PC-3 (cell line): Measurements from ENCODE around the gene DMD. TPM values are rescaled to one million over a fixed set of nuclear protein-coding genes. Genes with fewer than 3 reads are reported as not detected.

ENCODE experiments used
- ATAC-seq: fragments of 200-7000 bp; cut with Tn5 transposase; 2 replicates; pipeline ENCODE4 v1.9.1; 2020; ENCODE audit warnings: mild to moderate bottlenecking, moderate library complexity
- BruUV-seq: library from RNA; stranded (reverse); fragments of 400-500 nt; replicated peaks from 2 replicates; lab custom pipeline; 2021; lab: Mats Ljungman, UMichigan
- CTCF ChIA-PET: fragments of 300-600 bp; sonication (Branson Sonifier 250); formaldehyde crosslinking; loops from one replicate; lab custom pipeline; 2022; ENCODE audit warnings: antibody characterized with exemption; lab: Charles Lee
- POLR2A ChIA-PET: fragments of 300-600 bp; sonication (Branson Sonifier 250); formaldehyde crosslinking; loops from one replicate; lab custom pipeline; 2022; ENCODE audit warnings: antibody characterized with exemption; ENCODE audit not compliant: unreplicated experiment; lab: Charles Lee
- DNase-seq: peaks from one replicate; pipeline ENCODE4 v3.0.0-alpha.2; 2015
- H2AFZ ChIP-seq: fragments of 300-600 bp; sonication (generic); 2 replicates; pipeline ENCODE4 v1.6.0; 2016; ENCODE audit warnings: antibody characterized with exemption, low read length
- H3F3A ChIP-seq: fragments of 300-600 bp; sonication (generic); one replicate; pipeline ENCODE4 v1.6.0; 2017; ENCODE audit warnings: antibody characterized with exemption, low read length, control low read depth, mild to moderate bottlenecking; ENCODE audit not compliant: unreplicated experiment
- H3K27ac ChIP-seq: fragments of 300-600 bp; sonication (generic); 2 replicates; pipeline ENCODE4 v1.5.1; 2016; ENCODE audit warnings: mild to moderate bottlenecking, low read length
- H3K27me3 ChIP-seq: fragments of 300-600 bp; sonication (generic); 2 replicates; pipeline ENCODE4 v1.6.1; 2016; ENCODE audit warnings: low read length, mixed read lengths
- H3K36me3 ChIP-seq: fragments of 300-600 bp; sonication (generic); 2 replicates; pipeline ENCODE4 v1.6.1; 2016; ENCODE audit warnings: low read depth, mixed run types, low read length, mixed read lengths
- H3K4me1 ChIP-seq: fragments of 300-600 bp; sonication (generic); 2 replicates; pipeline ENCODE4 v1.5.1; 2016; ENCODE audit warnings: low read length; ENCODE audit not compliant: insufficient read depth
- H3K4me2 ChIP-seq: fragments of 300-600 bp; sonication (generic); 2 replicates; pipeline ENCODE4 v1.6.0; 2016; ENCODE audit warnings: low read length
- H3K4me3 ChIP-seq: fragments of 300-600 bp; sonication (generic); 2 replicates; pipeline ENCODE4 v1.5.1; 2016; ENCODE audit warnings: mild to moderate bottlenecking, low read length, mixed read lengths
- H3K79me2 ChIP-seq: fragments of 300-600 bp; sonication (generic); 2 replicates; pipeline ENCODE4 v1.6.1; 2017; ENCODE audit warnings: low read length, mixed read lengths
- H3K9ac ChIP-seq: fragments of 300-600 bp; sonication (generic); 2 replicates; pipeline ENCODE4 v1.6.0; 2016; ENCODE audit warnings: mild to moderate bottlenecking, low read length
- H3K9me2 ChIP-seq: fragments of 300-600 bp; sonication (generic); replicated peaks from 2 replicates; pipeline ENCODE4 v1.6.1; 2016; ENCODE audit warnings: mixed run types, low read length, mixed read lengths
- H3K9me3 ChIP-seq: fragments of 300-600 bp; sonication (generic); 2 replicates; pipeline ENCODE4 v1.6.1; 2016; ENCODE audit warnings: low read length, mixed read lengths
- H4K20me1 ChIP-seq: fragments of 300-600 bp; sonication (generic); 2 replicates; pipeline ENCODE4 v1.6.1; 2016; ENCODE audit warnings: low read length, mixed read lengths
- EZH2 ChIP-seq: fragments of 300-600 bp; sonication (generic); IDR thresholded peaks from one replicate; pipeline ENCODE4 v1.6.1; 2017; ENCODE audit warnings: antibody characterized with exemption, mild to moderate bottlenecking, low read length; ENCODE audit not compliant: unreplicated experiment
- EZH2phosphoT487 ChIP-seq: fragments of 300-600 bp; sonication (generic); IDR thresholded peaks from 2 replicates; pipeline ENCODE4 v1.6.1; 2018; ENCODE audit warnings: mild to moderate bottlenecking, antibody characterized with exemption, low read length, borderline replicate concordance
- intact Hi-C: fragments of 100-400 bp; cut with micrococcal nuclease; formaldehyde crosslinking; loops from 2 replicates; pipeline ENCODE4 v1.9.0; 2023
- total RNA-seq: library from RNA; depleted of rRNA; stranded (reverse); fragments of >200 nt; gene quantifications from 2 replicates; pipeline ENCODE4 v1.2.3, GENCODE V29; 2014
- TF ChIP-seq, protein P1 (sequence below): fragments of 300-600 bp; sonication (generic); conservative IDR thresholded peaks from 2 replicates; pipeline ENCODE4 v1.5.1; 2017; ENCODE audit warnings: antibody characterized with exemption, low read depth, mild to moderate bottlenecking, low read length

The DMD gene
- total RNA-seq, 1 experiment from 2014 or later = not detected

DNA sequence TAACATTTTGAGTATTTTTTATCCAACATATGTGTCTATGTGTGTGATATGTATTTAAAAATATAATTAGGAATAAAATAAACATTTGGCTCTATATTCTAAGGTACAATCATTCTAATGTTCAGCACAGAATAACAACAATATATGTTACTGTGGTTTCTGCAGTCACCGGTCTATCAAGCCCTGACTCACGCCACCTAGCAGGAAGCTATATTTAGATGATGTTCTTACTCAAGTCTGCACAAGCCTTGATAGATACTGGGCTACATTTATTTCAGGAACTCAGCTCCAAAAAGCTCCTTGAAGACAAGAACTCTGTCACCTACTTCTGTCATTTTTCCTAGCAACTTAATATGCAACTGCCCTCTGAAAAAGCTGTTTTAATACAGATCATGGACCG, 1987.5 kb downstream of the DMD start:
- H3K79me2 ChIP-seq = no peaks in the 10 kb centered on the region
- H3K4me3 ChIP-seq = no peak overlapping the region
- no peak overlapping the region for H3K4me2 ChIP-seq
- no peak for DNase-seq
- ChIA-PET CTCF (no interaction called here), POLR2A (no interaction called here)
- no peaks in the 10 kb centered on the region for H3K9me2 ChIP-seq
- no peak overlapping the region for H3K27ac ChIP-seq
- H3K9ac ChIP-seq = no peak overlapping the region
- no peak overlapping the region for H2AFZ ChIP-seq
- intact Hi-C loops = no loop called here
- no peaks in the 10 kb centered on the region for H3K36me3 ChIP-seq
- H4K20me1 ChIP-seq = no peaks in the 10 kb centered on the region
- TF ChIP-seq EZH2 = no peak
- TF ChIP-seq, protein P1, sequence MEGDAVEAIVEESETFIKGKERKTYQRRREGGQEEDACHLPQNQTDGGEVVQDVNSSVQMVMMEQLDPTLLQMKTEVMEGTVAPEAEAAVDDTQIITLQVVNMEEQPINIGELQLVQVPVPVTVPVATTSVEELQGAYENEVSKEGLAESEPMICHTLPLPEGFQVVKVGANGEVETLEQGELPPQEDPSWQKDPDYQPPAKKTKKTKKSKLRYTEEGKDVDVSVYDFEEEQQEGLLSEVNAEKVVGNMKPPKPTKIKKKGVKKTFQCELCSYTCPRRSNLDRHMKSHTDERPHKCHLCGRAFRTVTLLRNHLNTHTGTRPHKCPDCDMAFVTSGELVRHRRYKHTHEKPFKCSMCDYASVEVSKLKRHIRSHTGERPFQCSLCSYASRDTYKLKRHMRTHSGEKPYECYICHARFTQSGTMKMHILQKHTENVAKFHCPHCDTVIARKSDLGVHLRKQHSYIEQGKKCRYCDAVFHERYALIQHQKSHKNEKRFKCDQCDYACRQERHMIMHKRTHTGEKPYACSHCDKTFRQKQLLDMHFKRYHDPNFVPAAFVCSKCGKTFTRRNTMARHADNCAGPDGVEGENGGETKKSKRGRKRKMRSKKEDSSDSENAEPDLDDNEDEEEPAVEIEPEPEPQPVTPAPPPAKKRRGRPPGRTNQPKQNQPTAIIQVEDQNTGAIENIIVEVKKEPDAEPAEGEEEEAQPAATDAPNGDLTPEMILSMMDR = no peak
- no peak for TF ChIP-seq EZH2phosphoT487
- ATAC-seq = no peak
- H3K27me3 ChIP-seq = no peaks in the 10 kb centered on the region
- no peaks in the 10 kb centered on the region for H3F3A ChIP-seq
- no TSS peak for BruUV-seq
- no peaks in the 10 kb centered on the region for H3K4me1 ChIP-seq
- no peaks in the 10 kb centered on the region for H3K9me3 ChIP-seq

DNA sequence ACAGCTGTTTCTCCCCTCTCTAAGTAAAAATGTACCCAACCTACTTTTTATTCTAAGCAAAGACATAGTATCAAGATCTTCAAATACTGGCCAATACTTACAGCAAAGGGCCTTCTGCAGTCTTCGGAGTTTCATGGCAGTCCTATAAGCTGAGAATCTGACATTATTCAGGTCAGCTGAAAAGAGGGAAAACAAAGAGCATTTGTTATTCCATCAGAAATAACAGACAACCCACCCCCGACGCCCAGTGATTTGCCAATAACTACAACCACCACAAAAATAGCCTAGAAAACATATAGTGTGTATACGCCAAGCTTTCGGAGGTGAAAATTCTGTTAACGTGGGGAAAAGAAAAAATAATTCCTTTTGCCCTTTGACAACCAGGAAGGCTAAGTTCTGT, 1988.4 kb downstream of the DMD start:
- POLR2A ChIA-PET = no interaction called here

DNA sequence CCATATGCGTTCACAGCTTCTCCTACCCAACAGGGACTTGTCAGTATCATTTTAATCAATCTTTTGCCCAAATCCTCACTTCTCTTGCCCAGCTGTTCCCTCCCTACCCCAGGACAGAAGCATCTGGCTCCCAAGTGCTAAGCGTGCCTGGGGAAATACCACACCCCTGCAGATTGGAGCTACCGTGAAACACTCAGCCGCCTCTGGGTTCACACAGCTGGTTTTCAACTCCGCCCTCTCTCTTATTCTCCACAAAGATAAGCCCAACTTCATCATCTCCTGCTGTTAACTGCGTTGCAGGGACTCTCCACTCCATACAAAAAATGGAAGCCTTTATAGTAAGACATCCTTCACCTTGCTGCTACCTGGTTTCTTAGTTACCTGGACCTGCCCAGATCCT, 1992.2 kb downstream of the DMD start:
- Histone ChIP-seq H3K36me3 (no peaks in the 10 kb centered on the region), H3K9ac (no peak overlapping the region), H3K9me3 (no peaks in the 10 kb centered on the region), H3K9me2 (no peaks in the 10 kb centered on the region), H3K4me2 (no peak overlapping the region), H3F3A (no peaks in the 10 kb centered on the region), H3K79me2 (no peaks in the 10 kb centered on the region), H3K4me3 (no peak overlapping the region), H3K4me1 (no peaks in the 10 kb centered on the region), H2AFZ (no peak overlapping the region), H3K27me3 (no peaks in the 10 kb centered on the region), H3K27ac (no peak overlapping the region), H4K20me1 (no peaks in the 10 kb centered on the region)
- intact Hi-C loops = no loop called here
- CTCF ChIA-PET = no interaction called here
- no peak for DNase-seq
- no TSS peak for BruUV-seq
- POLR2A ChIA-PET = no interaction called here
- ATAC-seq = no peak
- TF ChIP-seq EZH2phosphoT487 (no peak), EZH2 (no peak)
- TF ChIP-seq, protein P1 = no peak

More for the DNA sequence above, 1988.4 kb downstream of the DMD start:
- H3K4me1 ChIP-seq = no peaks in the 10 kb centered on the region
- intact Hi-C loops = no loop called here
- CTCF ChIA-PET = no interaction called here
- no peak for ATAC-seq
- no peaks in the 10 kb centered on the region for H3F3A ChIP-seq
- no peak overlapping the region for H3K4me3 ChIP-seq
- H3K9me2 ChIP-seq = no peaks in the 10 kb centered on the region
- no peaks in the 10 kb centered on the region for H3K27me3 ChIP-seq
- no peak overlapping the region for H3K9ac ChIP-seq
- no peaks in the 10 kb centered on the region for H4K20me1 ChIP-seq
- H3K27ac ChIP-seq = no peak overlapping the region
- no peaks in the 10 kb centered on the region for H3K36me3 ChIP-seq
- no TSS peak for BruUV-seq
- TF ChIP-seq EZH2 = no peak
- no peak for TF ChIP-seq EZH2phosphoT487
- TF ChIP-seq, protein P1 = no peak
- no peaks in the 10 kb centered on the region for H3K79me2 ChIP-seq
- no peak overlapping the region for H3K4me2 ChIP-seq
- DNase-seq = no peak
- no peaks in the 10 kb centered on the region for H3K9me3 ChIP-seq
- H2AFZ ChIP-seq = no peak overlapping the region
